H1 (cell line): ENCODE measurements around the gene KLB.

Experiments used
- ATF3 ChIP-seq: IDR thresholded peaks from 2 replicates; pipeline ENCODE4 v1.6.1; 2011; ENCODE audit warnings: low read depth, mild to moderate bottlenecking, low read length; ENCODE audit not compliant: insufficient read depth
- BACH1 ChIP-seq: IDR thresholded peaks from 2 replicates; pipeline ENCODE4 v1.6.1; 2012; ENCODE audit warnings: low read length, improper control_type of control experiment
- BCL11A ChIP-seq, 2 experiments: IDR thresholded peaks; one replicate each; pipeline ENCODE4 v1.6.1; 2011; ENCODE audit warnings: low read depth in 2 of 2, low read length in 2 of 2, mild to moderate bottlenecking in 2 of 2
- CTCF ChIP-seq, 3 experiments: IDR thresholded peaks; 1 replicate in 2 of 3; 2 replicates in 1 of 3; pipeline versions ENCODE4 v1.5.1 to v1.6.1; 2011; ENCODE audit warnings: low read length in 3 of 3, mild to moderate bottlenecking in 3 of 3, inconsistent platforms in 2 of 3, low read depth in 1 of 3, moderate library complexity in 1 of 3; ENCODE audit not compliant: insufficient read depth in 1 of 3; ENCODE audit errors: control extremely low read depth in 1 of 3
- E2F6 ChIP-seq: IDR thresholded peaks from 2 replicates; pipeline ENCODE4 v1.6.1; 2012; ENCODE audit warnings: inconsistent platforms
- EP300 ChIP-seq, 2 experiments: IDR thresholded peaks; 1 replicate in 1 of 2; 2 replicates in 1 of 2; pipeline ENCODE4 v1.6.1; 2011 to 2012; ENCODE audit warnings: low read depth in 2 of 2, low read length in 2 of 2, mild to moderate bottlenecking in 2 of 2, borderline replicate concordance in 1 of 2, inconsistent platforms in 1 of 2, moderate library complexity in 1 of 2
- POLR2A ChIP-seq, 2 experiments: IDR thresholded peaks; 1 replicate in 1 of 2; 2 replicates in 1 of 2; pipeline ENCODE4 v1.6.1; 2011; ENCODE audit warnings: low read depth in 2 of 2, low read length in 2 of 2, mild to moderate bottlenecking in 2 of 2; ENCODE audit errors: control extremely low read depth in 1 of 2
- SP2 ChIP-seq: IDR thresholded peaks from 2 replicates; pipeline ENCODE4 v1.6.1; 2012; ENCODE audit warnings: mild to moderate bottlenecking, low read length, inconsistent platforms
- SUZ12 ChIP-seq: fragments of 200-600 bp; sonication (generic); IDR thresholded peaks from 2 replicates; pipeline ENCODE4 v1.6.1; 2012; ENCODE audit warnings: mild to moderate bottlenecking, inconsistent platforms, low read length, moderate library complexity, mixed read lengths
- ZNF274 ChIP-seq: IDR thresholded peaks from 2 replicates; pipeline ENCODE4 v1.7.0; 2012; ENCODE audit warnings: low read length, borderline replicate concordance; ENCODE audit errors: extremely low read depth

- TF ChIP-seq CTCF (IDR thresholded peaks at IDR 0.05; ENCODE audit: control extremely low read depth in 1 of 3, insufficient read depth in 1 of 3, low read depth in 1 of 3, low read length in 3 of 3) (no peak), ATF3 (no peak), BCL11A (IDR thresholded peaks at IDR 0.05; ENCODE audit: low read depth in 2 of 2, low read length in 2 of 2) (no peak), SP2 (no peak), E2F6 (no peak), POLR2A (IDR thresholded peaks at IDR 0.05; ENCODE audit: control extremely low read depth in 1 of 2, low read depth in 2 of 2, low read length in 2 of 2) (no peak), BACH1 (no peak), SUZ12 (no peak), EP300 (IDR thresholded peaks at IDR 0.05; ENCODE audit: borderline replicate concordance in 1 of 2, low read depth in 2 of 2, low read length in 2 of 2) (no peak), ZNF274 (no peak)
Observed at GRCh38 chr4:39433878-39434492, 27.3 kb downstream of the KLB start.
